ENCODE measurements around the gene MRPS15.
"Not testable (repeated sequence)": the region's sequence is repeated elsewhere in the genome, so short reads cannot be mapped to it uniquely, and the experiment has no call there.

The MRPS15 gene

DNA sequence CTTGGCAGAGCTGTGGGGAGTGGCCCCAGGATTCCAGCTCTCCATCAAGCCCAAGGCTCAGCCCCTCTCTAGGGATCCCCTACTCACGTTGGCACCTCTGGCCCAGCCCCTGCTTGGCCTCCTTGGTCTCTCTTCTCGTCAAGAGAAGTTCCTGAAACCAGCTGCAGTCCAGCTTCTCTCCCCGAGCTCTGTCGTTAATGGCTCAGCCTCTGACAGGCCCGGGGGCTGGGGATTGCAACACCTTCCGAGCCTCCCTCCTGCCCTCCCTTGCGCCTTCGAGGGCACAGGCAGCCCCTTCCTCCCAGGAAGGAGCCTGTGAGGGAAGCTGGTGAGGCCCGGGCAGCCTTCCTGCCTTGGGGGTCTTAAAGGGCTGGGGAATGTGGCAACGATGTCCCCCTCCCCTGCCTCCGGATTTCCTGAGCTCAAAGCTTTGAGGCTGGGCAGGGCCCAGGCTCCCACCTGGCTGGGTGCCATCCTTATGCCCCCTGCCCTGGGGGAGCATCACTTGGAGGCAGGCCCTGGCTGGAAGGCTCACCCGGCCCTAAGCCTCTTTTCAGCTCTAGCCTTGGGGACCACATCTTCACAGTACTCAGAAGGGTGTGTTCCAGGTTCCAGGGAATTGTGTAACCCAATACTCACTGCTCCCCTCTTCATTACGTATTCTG lies 18.7 kb upstream of the MRPS15 start, which contains the start of gene CSF3R:
TSS of gene CSF3R (minus strand) at position 190 of the 665 bp plus-strand sequence. CDS start 3,417 bp downstream, outside the sequence.
- peak; percentile 68 for DNase-seq

DNA sequence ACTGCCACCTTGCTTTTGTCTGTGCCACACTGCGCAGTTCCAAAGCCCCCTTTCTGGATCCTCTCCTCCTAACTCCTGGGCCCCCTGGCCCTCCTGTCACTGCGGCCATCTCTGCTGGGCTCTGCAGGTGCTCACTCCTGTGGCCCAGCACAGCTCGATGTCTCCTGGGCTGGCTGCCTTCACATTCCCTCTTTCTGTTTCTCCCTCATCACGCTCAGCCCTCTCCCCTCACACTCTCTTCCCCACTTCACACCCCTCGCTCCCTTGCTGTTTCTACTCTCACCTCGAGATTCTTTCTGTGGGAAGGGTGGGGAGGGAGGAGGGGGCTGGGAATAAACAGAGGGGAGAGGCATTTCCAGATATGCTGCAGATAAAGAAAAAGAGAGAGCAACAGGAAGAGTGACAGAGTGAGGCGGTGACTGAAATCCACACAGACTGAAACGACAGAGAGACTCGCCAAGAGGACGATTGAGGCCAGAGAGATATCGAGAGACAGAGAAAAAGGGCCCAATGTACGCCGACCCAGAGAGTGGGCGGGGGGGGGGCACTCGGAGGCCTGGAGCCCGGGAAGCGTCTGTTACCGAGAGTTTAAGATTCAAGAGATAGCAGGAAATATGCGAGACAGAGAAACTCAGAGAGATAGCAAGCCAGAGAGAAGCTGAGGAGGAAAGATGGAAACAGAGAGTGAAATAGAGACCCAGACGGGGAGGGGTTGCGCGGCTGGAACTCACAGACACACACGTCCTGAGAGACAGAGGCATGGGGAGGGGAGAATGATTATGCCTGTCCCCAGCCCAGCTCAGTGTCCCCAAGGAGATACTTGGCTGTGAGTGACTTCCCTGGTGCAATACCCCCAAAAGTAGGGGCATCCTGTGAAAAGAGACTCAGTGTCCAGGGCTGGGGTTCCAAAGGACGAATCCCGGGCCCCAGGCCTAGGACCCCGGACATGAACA lies 17.9 kb upstream of the MRPS15 start:
- DNase-seq: no peak

GRCh38 chr1:36481091-36481490 lies 16.9 kb upstream of the MRPS15 start:
- DNase-seq: no peak

GRCh38 chr1:36480161-36480560 lies 16.0 kb upstream of the MRPS15 start:
- no peak for DNase-seq

GRCh38 chr1:36479505-36480051 lies 15.4 kb upstream of the MRPS15 start:
- DNase-seq: no peak

- DNase-seq: not testable (repeated sequence)
Measured at GRCh38 chr1:36477615-36478014, 13.4 kb upstream of the MRPS15 start.

DNA sequence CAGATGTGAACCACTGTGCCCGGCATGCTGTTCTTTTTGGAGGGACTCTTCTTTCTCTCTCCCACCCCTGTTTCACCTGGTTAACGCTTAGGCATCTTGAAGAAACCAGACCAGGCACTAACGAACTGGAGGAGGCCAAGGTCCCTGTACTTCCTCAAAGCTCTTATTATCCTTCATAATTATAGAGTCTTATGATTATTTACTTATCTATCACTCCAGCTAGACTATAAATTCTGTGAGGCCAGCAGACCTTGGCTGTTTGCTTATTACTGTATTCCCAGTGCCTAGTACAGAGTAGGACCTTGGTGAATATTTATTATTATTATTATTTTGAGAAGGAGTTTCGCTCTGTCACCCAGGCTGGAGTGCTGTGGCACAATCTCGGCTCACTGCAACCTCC lies 12.8 kb upstream of the MRPS15 start:
- no peak for DNase-seq

DNA sequence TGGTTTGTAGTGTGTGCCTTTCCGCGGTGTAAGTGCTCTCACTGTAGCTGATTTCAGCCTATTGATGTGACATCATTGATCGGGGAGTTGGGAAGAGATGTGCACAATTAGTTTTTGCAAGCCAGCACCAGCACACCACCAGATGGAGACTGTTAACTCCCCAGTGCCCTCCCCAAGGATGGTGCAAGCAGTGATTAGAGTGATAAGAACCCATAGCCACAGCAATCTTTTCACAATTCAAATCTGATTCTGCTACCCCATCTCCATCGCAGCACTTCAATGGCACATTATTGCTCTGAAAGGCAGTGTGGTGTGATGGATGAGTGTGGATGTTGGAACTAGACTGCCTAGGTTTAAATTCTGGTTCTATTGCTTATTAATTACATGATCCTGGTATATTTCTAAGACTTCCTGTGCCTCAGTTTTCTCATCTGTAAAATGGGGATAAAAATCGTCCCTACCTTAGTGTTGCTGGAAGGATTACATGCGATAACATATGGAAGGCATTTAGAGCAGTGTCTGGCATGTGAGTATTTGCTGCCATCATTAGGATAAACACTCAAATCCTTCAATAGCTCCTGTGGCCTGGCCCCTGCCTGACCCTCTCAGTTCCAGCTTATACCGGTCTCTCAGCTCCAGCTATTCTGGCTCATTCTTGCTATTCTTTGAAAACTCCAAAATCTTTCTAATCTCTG lies 11.9 kb upstream of the MRPS15 start:
- no peak for DNase-seq

GRCh38 chr1:36475341-36475740 lies 11.2 kb upstream of the MRPS15 start:
- DNase-seq: no peak

DNA sequence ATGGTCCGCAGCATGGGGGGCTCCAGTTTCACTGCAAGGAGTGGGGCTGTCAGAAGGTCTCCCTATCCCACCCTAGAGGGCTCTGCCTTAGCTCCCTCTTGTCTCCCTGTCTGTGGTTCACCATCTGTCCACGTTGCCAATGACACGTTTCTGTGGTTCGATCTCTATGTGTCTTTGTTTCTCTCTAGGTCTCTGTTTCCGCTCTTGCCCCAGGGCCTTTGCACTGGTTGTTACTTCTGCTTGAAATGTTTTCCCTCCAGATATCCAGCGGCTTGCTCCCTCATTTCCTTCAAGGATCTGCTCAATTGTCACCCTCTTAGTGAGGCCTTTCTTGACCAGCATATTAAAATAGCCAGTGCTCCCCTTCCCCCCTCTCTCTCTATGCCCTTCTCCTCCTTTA lies 8.5 kb upstream of the MRPS15 start:
- no peak for DNase-seq

GRCh38 chr1:36471830-36472641 lies 7.9 kb upstream of the MRPS15 start:
- no peak for DNase-seq

DNA sequence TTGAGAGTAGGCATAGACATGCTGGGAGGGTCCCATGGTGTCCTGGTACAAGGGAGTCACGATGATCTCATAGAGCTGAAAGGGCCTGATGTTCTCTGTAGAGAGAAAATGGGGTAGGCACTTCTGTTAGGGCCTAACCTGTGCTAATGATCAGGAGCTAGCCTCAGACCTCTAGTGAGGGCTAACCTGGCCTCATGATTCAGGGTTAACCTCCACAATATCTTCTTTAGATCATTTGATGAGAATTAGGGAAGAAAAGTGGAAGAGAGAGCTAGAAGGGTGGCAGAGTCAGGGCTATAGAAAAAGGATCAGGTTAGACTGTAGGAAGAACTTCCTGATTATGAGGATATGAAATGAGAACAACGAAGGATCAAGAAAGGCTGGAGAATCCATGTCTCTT lies 5.0 kb upstream of the MRPS15 start:
- DNase-seq: no peak

DNA sequence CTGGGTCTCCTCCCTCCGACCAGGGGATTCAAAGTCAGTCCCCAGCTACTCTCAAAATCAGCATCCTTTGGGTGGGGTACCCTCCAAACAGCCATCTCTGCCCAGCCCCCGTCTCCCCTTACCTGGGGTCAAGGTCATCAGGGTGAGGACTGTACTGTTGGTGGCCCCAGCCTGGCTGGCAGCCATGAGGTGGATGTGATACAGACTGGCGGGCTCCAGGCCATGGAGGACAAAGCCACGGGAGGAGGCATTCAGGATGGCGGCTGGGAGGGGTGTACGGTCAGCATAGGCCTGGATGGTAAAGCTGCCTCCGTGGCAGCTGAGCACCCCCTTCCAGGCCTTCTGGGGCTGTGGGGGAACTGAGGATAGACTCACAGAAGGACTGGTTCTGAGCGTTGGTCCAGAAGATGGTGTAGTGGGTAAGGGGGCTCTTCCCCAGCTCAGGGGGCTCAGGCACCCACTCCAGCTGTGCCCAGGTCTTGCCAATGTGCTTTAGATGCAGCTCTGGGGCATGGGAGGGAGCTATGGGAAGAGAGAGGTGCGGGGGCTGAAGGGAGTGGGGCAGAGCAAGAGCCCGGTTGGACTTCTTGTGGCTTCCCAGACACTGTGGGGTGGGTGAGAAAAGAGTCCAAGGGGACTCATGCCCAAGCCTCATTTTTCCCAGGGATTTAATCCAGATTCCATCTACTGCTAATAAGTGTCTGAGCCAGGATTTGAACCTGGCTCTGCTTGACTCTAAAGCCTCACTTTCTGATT lies 3.7 kb upstream of the MRPS15 start:
- DNase-seq: no peak

DNA sequence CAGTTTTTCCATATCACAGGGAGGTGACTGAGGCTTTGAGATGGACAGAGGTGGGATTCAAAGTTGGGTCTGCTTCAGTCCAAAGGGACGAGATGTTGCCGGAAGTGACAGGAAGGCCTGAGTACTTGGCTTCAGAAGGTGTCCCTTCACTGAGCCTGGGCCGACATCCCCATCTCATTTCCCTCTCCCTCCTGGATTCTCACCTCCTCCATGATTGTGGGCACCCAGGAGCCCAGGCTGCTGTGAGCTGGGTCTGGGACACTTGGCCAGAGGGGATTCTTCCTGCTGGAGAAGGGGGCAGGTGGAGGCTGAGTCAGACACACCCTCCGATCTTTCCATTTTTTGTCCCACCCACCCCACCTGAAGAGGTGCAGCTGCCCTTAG lies 2.8 kb upstream of the MRPS15 start:
- no peak for DNase-seq

- DNase-seq: no peak
Measured at GRCh38 chr1:36466370-36467026, 2.3 kb upstream of the MRPS15 start.

DNA sequence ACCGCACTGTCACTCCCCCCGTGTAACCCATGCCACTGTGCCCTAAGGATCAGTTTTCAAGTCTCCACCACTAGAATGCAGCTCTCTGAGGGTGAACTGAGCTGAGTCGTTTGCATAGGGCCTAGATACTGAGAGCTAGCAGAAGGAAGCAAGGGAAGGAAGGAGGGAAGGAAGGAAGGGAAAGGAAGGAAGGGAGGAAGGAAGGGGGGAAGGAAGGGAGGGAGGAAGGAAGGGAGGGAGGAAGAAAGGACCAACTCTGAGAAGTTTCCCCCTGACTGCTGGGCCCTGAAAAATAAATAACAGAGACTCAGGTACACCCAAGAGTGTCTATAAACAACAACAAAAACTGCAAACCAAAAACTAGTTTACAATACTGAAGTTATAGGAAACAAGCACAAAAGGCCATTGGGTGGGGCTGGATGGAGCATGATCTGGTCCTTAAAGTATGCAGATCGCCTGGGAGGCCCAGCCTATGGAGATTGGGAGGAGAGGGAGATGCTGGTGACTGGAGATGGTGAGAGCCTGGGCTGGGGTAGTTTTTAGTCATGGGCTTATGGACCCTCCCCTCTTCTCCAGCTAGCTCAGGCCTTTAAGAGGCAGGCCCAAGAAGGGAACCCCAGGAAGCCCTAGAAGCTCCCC lies 1.7 kb upstream of the MRPS15 start:
- no peak for DNase-seq

- no peak for DNase-seq
Measured at GRCh38 chr1:36464605-36465393, 615 bp upstream of the MRPS15 start.

- DNase-seq: no peak
Measured at GRCh38 chr1:36463463-36463802, 751 bp downstream of the MRPS15 start.

DNA sequence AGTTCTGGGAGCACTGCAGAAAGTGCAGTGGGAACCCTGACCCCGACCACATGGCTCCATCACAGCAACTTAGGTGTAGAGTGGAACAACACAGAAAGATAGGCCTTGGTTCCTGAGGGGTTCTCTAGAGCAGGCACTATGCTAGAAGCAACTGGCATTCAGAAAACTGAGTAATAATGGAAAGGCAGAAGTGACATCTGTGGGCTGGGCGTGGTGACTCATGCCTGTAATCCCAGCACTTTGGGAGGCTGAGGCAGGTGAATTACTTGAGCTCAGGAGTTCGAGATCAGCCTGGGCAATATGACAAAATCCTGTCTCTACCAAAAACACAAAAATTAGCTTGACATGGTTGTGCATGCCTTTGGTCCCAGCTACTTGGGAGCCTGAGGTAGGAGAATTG lies 5.3 kb downstream of the MRPS15 start:
- peak; percentile 37 for DNase-seq

DNA sequence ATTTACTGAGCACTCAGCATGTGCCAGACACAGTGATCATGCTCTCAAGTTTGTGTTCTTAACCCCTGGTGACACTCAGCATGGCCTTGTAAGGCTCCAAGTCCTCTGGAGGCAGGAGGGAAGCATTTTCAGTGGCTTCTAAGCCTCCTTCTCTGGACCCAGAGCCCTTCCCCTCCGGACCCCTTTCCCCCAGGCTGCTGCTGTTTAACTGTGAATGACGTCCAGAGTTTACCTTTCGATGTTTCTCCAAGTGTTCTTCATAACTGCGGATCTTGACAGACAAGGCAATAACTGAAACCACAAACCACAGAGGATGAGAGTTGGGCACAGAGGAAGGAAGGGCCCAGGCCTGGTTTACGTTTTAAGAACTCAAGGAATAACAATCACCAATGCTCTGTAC lies 6.5 kb downstream of the MRPS15 start:
- peak; percentile 9 for DNase-seq
